Measurements from ENCODE around the gene OR10C1. TPM values are rescaled to one million over a fixed set of nuclear protein-coding genes. Genes with fewer than 3 reads are reported as not detected.

The OR10C1 gene
- total RNA-seq, 2 donors from 2014 or later: not detected

GRCh38 chr6:29477923-29478450 is 38.9 kb downstream of the OR10C1 start:
- no peak overlapping the region for H3K4me3 Mint-ChIP-seq
- no peak overlapping the region for H3K27ac Mint-ChIP-seq
- no peaks in the 10 kb centered on the region for H3K36me3 Mint-ChIP-seq (ENCODE audit: low read depth)
- peaks cover 1% of the 10 kb centered on the region for H3K9me3 Mint-ChIP-seq
- no peaks in the 10 kb centered on the region for H3K27me3 ChIP-seq (ENCODE audit: control insufficient read depth, insufficient read depth, low read length, poor library complexity, severe bottlenecking)
- no peak overlapping the region for H3K4me3 ChIP-seq (ENCODE audit: low read length)
- no peak for DNase-seq
- no peaks in the 10 kb centered on the region for H3K36me3 ChIP-seq (ENCODE audit: control insufficient read depth, insufficient read depth, low read length)
- no peaks in the 10 kb centered on the region for H3K4me1 ChIP-seq (ENCODE audit: control insufficient read depth, insufficient read depth, low read length)
- H3K27me3 Mint-ChIP-seq (ENCODE audit: insufficient read depth): peaks cover 3% of the 10 kb centered on the region
- H3K27ac ChIP-seq (ENCODE audit: low read depth, low read length): no peak overlapping the region
- WGBS, 2 experiments (ENCODE audit: insufficient coverage in 1 of 2, insufficient read length in 1 of 2): 80 to 88% methylated on average over 1 to 5 of the region's 5 CpGs
- H3K9me3 ChIP-seq (ENCODE audit: control insufficient read depth, low read length): no peaks in the 10 kb centered on the region
- no peak overlapping the region for H3K9ac ChIP-seq (ENCODE audit: extremely low read depth, low read length, poor library complexity, severe bottlenecking)
- no peaks in the 10 kb centered on the region for H3K4me1 Mint-ChIP-seq
- TF ChIP-seq CTCF (conservative IDR thresholded peaks at IDR 0.05): no peak

GRCh38 chr6:29478740-29479139 is 39.6 kb downstream of the OR10C1 start:
- Mint-ChIP-seq H3K27ac (no peak overlapping the region), H3K27me3 (ENCODE audit: insufficient read depth) (no peaks in the 10 kb centered on the region), H3K4me3 (no peak overlapping the region), H3K4me1 (no peaks in the 10 kb centered on the region), H3K9me3 (peaks cover 1% of the 10 kb centered on the region), H3K36me3 (ENCODE audit: low read depth) (no peaks in the 10 kb centered on the region)
- H3K36me3 ChIP-seq (ENCODE audit: control insufficient read depth, insufficient read depth, low read length): no peaks in the 10 kb centered on the region
- no peaks in the 10 kb centered on the region for H3K27me3 ChIP-seq (ENCODE audit: control insufficient read depth, insufficient read depth, low read length, poor library complexity, severe bottlenecking)
- no peak overlapping the region for H3K9ac ChIP-seq (ENCODE audit: extremely low read depth, low read length, poor library complexity, severe bottlenecking)
- no peak for TF ChIP-seq CTCF (conservative IDR thresholded peaks at IDR 0.05)
- H3K4me1 ChIP-seq (ENCODE audit: control insufficient read depth, insufficient read depth, low read length): no peaks in the 10 kb centered on the region
- no peaks in the 10 kb centered on the region for H3K9me3 ChIP-seq (ENCODE audit: control insufficient read depth, low read length)
- no peak for DNase-seq
- 91 to 95% methylated on average over 5 of the region's 5 CpGs for WGBS, 2 experiments (ENCODE audit: insufficient coverage in 1 of 2, insufficient read length in 1 of 2)
- no peak overlapping the region for H3K4me3 ChIP-seq (ENCODE audit: low read length)
- no peak overlapping the region for H3K27ac ChIP-seq (ENCODE audit: low read depth, low read length)

GRCh38 chr6:29479560-29479959 is 40.5 kb downstream of the OR10C1 start:
- H3K36me3 ChIP-seq (ENCODE audit: control insufficient read depth, insufficient read depth, low read length): no peaks in the 10 kb centered on the region
- no peaks in the 10 kb centered on the region for H3K27me3 Mint-ChIP-seq (ENCODE audit: insufficient read depth)
- no peaks in the 10 kb centered on the region for H3K4me1 ChIP-seq (ENCODE audit: control insufficient read depth, insufficient read depth, low read length)
- no peaks in the 10 kb centered on the region for H3K36me3 Mint-ChIP-seq (ENCODE audit: low read depth)
- H3K27ac ChIP-seq (ENCODE audit: low read depth, low read length): no peak overlapping the region
- H3K27me3 ChIP-seq (ENCODE audit: control insufficient read depth, insufficient read depth, low read length, poor library complexity, severe bottlenecking): no peaks in the 10 kb centered on the region
- TF ChIP-seq CTCF (conservative IDR thresholded peaks at IDR 0.05): no peak
- H3K9me3 ChIP-seq (ENCODE audit: control insufficient read depth, low read length): no peaks in the 10 kb centered on the region
- no peak overlapping the region for H3K4me3 ChIP-seq (ENCODE audit: low read length)
- no peak overlapping the region for H3K4me3 Mint-ChIP-seq
- DNase-seq: no peak
- no peak overlapping the region for H3K27ac Mint-ChIP-seq
- H3K9me3 Mint-ChIP-seq: peaks cover 1% of the 10 kb centered on the region
- H3K4me1 Mint-ChIP-seq: no peaks in the 10 kb centered on the region
- no peak overlapping the region for H3K9ac ChIP-seq (ENCODE audit: extremely low read depth, low read length, poor library complexity, severe bottlenecking)
- 92 to 100% methylated on average over 1 to 2 of the region's 2 CpGs for WGBS, 2 experiments (ENCODE audit: insufficient coverage in 1 of 2, insufficient read length in 1 of 2)

Data from endodermal cell (in vitro differentiated cells).